Lung (tissue), 12 donors: ENCODE measurements around the gene COL4A2. TPM values are rescaled to one million over a fixed set of nuclear protein-coding genes. Genes with fewer than 3 reads are reported as not detected.

ENCODE experiments used
- ATAC-seq: fragments of 200-7000 bp; cut with Tn5 transposase; one replicate; pipeline ENCODE4 v1.9.1; 2020; ENCODE audit warnings: moderate number of reproducible peaks; ENCODE audit not compliant: insufficient read depth, low FRiP score
- DNase-seq, 3 donors: peaks; one replicate each; pipeline ENCODE4 v3.0.0-alpha.2; 2013 to 2017
- H3K27ac ChIP-seq, 2 donors: one replicate each; pipeline ENCODE4 v1.5.1; 2013; ENCODE audit warnings: mild to moderate bottlenecking in 2 of 2, moderate library complexity in 2 of 2, control low read depth in 1 of 2, inconsistent platforms in 1 of 2, low read depth in 1 of 2, low read length in 1 of 2
- H3K27me3 ChIP-seq, 3 donors: one replicate each; pipeline ENCODE4 v1.5.1; 2013; ENCODE audit warnings: low read length in 2 of 3; ENCODE audit not compliant: control insufficient read depth in 3 of 3, insufficient read depth in 3 of 3
- H3K36me3 ChIP-seq, 4 donors: one replicate each; pipeline ENCODE4 v1.5.1; 2013; ENCODE audit warnings: low read length in 4 of 4, mild to moderate bottlenecking in 1 of 4, moderate library complexity in 1 of 4; ENCODE audit not compliant: control insufficient read depth in 4 of 4, insufficient read depth in 4 of 4
- H3K4me1 ChIP-seq, 5 donors: one replicate each; pipeline ENCODE4 v1.5.1; 2013; ENCODE audit warnings: low read length in 5 of 5, mild to moderate bottlenecking in 2 of 5, moderate library complexity in 1 of 5; ENCODE audit not compliant: control insufficient read depth in 5 of 5, insufficient read depth in 5 of 5
- H3K4me3 ChIP-seq: one replicate; pipeline ENCODE4 v1.5.1; 2013; ENCODE audit warnings: mild to moderate bottlenecking, control low read depth, moderate library complexity
- H3K9ac ChIP-seq, 2 donors: one replicate each; pipeline ENCODE4 v1.5.1; 2013; ENCODE audit warnings: low read length in 2 of 2, control low read depth in 1 of 2; ENCODE audit not compliant: insufficient read depth in 1 of 2
- H3K9me3 ChIP-seq, 4 donors: one replicate each; pipeline ENCODE4 v1.5.1; 2013; ENCODE audit warnings: low read length in 3 of 4, mild to moderate bottlenecking in 1 of 4, moderate library complexity in 1 of 4; ENCODE audit not compliant: control insufficient read depth in 4 of 4, insufficient read depth in 3 of 4
- WGBS, 2 donors: extraction: QIAGEN DNeasy Blood & Tissue Kit; methylation state at CpG; one replicate each; pipeline ENCODE4 v1.1.7; 2013; 5-methylcytosine and 5-hydroxymethylcytosine counted together
- polyA plus RNA-seq, 2 donors: library from polyadenylated mRNA; stranded (reverse); fragments of 200-250 nt; gene quantifications; one replicate each; pipeline ENCODE4 v1.2.1, GENCODE V29; 2013
- total RNA-seq, 2 donors: library from RNA; depleted of rRNA in 1 of 2; stranded (reverse); fragments of >200 nt in 1 of 2; gene quantifications; one replicate each; pipeline ENCODE4 v1.2.1, GENCODE V29; 2014 to 2021
- TF ChIP-seq, protein P1 (sequence below): IDR thresholded peaks from 2 replicates; pipeline ENCODE4 v1.5.1; 2012; ENCODE audit warnings: mild to moderate bottlenecking; ENCODE audit errors: control extremely low read depth, extremely low read depth
- donor health status: control.
- donor health status: control.
- donor health status: Bipolar disorder and iron deficiency.
- donor health status: healthy.
- donor health status: DM: yes; HTN: yes; CAD: no.

Gene COL4A2
- total and polyA plus RNA-seq, 4 donors = 169 to 627 (median 339) TPM

GRCh38 chr13:110366733-110367132 lies 59.6 kb downstream of the COL4A2 start:
- peaks cover 0 to 2% (median 0%) of the 10 kb centered on the region in 4 donors for H3K9me3 ChIP-seq
- WGBS, 2 donors = 74 to 94% methylated on average over 3 of the region's 3 CpGs
- H3K4me3 ChIP-seq = no peak overlapping the region
- H3K36me3 ChIP-seq = peaks cover 0 to 4% (median 0%) of the 10 kb centered on the region in 4 donors
- no peaks in the 10 kb centered on the region for H3K27me3 ChIP-seq
- ATAC-seq = no peak
- H3K27ac ChIP-seq = no peak overlapping the region
- TF ChIP-seq, protein P1, sequence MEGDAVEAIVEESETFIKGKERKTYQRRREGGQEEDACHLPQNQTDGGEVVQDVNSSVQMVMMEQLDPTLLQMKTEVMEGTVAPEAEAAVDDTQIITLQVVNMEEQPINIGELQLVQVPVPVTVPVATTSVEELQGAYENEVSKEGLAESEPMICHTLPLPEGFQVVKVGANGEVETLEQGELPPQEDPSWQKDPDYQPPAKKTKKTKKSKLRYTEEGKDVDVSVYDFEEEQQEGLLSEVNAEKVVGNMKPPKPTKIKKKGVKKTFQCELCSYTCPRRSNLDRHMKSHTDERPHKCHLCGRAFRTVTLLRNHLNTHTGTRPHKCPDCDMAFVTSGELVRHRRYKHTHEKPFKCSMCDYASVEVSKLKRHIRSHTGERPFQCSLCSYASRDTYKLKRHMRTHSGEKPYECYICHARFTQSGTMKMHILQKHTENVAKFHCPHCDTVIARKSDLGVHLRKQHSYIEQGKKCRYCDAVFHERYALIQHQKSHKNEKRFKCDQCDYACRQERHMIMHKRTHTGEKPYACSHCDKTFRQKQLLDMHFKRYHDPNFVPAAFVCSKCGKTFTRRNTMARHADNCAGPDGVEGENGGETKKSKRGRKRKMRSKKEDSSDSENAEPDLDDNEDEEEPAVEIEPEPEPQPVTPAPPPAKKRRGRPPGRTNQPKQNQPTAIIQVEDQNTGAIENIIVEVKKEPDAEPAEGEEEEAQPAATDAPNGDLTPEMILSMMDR = no peak
- H3K4me1 ChIP-seq = peaks cover 0 to 11% (median 6%) of the 10 kb centered on the region in 5 donors
- DNase-seq = no peak
- no peak overlapping the region for H3K9ac ChIP-seq

GRCh38 chr13:110367620-110368019 lies 60.5 kb downstream of the COL4A2 start:
- no peak for DNase-seq

DNA sequence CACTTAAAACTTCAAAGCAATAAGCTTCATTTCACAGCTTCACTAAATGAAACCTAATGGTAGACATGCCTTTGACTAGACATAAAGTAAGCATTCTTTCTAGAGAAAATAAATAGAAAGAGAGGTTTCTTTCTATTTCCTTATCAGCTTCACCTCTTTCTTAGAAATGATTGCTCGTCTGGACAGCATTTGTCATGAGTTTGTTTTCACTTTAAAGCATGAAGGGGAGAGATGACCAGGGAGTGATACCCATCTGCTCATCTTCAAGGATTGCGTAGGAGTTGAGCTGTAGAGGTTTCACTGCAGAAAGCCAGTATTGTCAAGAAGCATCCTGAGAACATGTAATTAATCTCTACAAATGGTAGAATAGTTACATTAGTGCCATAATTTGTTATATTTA lies 61.3 kb downstream of the COL4A2 start:
- DNase-seq (no peak), ATAC-seq (no peak)
- TF ChIP-seq, protein P1 = no peak
- H3K27ac ChIP-seq = no peak overlapping the region
- H3K4me1 ChIP-seq = peaks cover 0 to 15% (median 9%) of the 10 kb centered on the region in 5 donors
- H3K9me3 ChIP-seq = peaks cover 0 to 2% (median 0%) of the 10 kb centered on the region in 4 donors
- H3K27me3 ChIP-seq = no peaks in the 10 kb centered on the region
- no peak overlapping the region for H3K9ac ChIP-seq
- H3K36me3 ChIP-seq = peaks cover 0 to 2% (median 0%) of the 10 kb centered on the region in 4 donors
- WGBS, 2 donors = 78 to 83% methylated on average over 2 of the region's 2 CpGs
- no peak overlapping the region for H3K4me3 ChIP-seq

More at GRCh38 chr13:110367620-110368019, 60.5 kb downstream of the COL4A2 start:
- Histone ChIP-seq H3K27ac (no peak overlapping the region), H3K4me3 (no peak overlapping the region), H3K4me1 (peaks cover 0 to 14% (median 9%) of the 10 kb centered on the region in 5 donors), H3K27me3 (no peaks in the 10 kb centered on the region), H3K9me3 (peaks cover 0 to 2% (median 0%) of the 10 kb centered on the region in 4 donors), H3K9ac (no peak overlapping the region), H3K36me3 (peaks cover 0 to 2% (median 0%) of the 10 kb centered on the region in 4 donors)
- ATAC-seq = no peak
- TF ChIP-seq, protein P1 = no peak
- WGBS, 2 donors = 58 to 72% methylated on average over 4 of the region's 4 CpGs

GRCh38 chr13:110369400-110369799 lies 62.3 kb downstream of the COL4A2 start:
- Histone ChIP-seq H3K36me3 (peaks cover 0 to 2% (median 0%) of the 10 kb centered on the region in 4 donors), H3K27ac (no peak overlapping the region), H3K27me3 (no peaks in the 10 kb centered on the region), H3K9ac (no peak overlapping the region), H3K4me3 (no peak overlapping the region), H3K4me1 (peaks cover 0 to 16% (median 9%) of the 10 kb centered on the region in 5 donors), H3K9me3 (peaks cover 0 to 2% (median 0%) of the 10 kb centered on the region in 4 donors)
- TF ChIP-seq, protein P1 = no peak
- ATAC-seq (no peak), DNase-seq (no peak)
- WGBS, 2 donors = 93 to 95% methylated on average over 5 of the region's 5 CpGs
